Stimulated activated CD8-positive, alpha-beta memory T cell treated with anti-CD3 and anti-CD28 coated beads, Interleukin-15, amount 100 ng/mL, for 4 hours (primary cell): ENCODE data around the gene CLDN6.

ENCODE experiments used
- DNase-seq, 2 donors: peaks; one replicate each; pipeline ENCODE4 v3.0.0-alpha.2; 2020; ENCODE audit warnings: low read depth in 2 of 2

The CLDN6 gene

DNA sequence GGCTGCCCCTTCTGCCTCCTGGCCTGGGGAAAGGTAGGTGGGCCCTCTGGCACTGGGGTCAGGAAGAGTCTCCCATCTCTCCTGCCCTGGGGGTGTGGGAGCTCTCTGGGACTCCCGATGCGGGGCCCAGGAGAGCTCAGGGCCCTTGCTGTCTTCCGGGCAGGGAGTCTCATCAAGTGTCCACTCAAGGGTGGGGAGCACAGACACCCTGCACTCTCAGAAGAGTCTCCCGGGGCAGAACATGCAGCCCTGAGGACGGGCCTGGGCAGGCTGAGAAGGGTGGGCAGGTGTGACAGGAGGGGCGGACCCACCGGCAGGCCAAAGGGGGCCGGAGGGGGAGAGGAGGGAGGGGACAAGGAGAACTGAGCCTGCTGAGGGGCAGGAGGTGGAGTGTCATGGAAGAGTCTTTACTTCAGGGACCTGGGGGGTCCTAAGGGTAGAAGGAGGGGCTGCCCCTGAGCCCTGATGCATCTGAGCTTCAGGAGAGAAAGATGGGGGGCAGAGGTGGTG is 29.3 kb downstream of the CLDN6 start:
- DNase-seq: no peak

DNA sequence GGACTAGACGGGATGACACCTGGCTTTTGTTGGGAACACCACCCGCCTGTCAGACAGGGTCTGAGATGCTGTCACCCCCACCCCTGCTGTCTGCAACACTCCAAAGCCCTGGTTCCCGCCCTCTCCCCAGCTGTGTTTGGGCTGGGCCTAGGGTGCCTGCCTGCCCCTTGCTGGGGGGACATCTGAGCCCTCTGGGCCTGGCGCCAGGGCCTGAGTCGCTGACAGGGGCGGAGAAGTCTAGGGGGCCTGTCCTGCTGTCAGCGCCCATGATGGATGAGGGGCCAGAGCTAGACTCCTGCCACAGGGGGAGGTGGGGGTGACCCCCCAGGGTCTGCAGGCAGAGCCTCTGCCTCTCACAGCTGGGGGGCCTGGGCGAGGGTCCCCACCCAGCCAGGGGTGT is 30.1 kb downstream of the CLDN6 start:
- DNase-seq: no peak

DNA sequence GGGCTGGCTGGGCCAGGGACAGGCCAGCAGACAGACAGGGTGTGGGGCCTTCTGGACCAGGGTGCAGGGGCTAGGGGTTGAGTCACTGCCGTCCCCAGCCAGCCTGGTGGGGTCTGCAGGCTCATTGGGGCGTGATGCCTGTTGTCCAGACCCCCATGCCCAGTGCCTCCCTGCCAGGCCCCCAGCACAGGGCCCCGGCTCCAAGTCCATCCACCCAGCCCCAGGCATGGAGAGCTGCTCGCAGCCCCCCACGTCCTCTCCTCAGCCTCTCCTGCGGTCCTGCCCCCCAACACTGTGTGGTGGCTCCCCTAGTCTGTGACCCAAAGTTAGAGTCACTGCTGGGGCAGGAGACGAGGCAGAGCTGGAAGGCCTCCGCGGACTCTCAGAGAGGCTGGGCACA is 30.7 kb downstream of the CLDN6 start:
- no peak for DNase-seq

- no peak for DNase-seq
Measured at GRCh38 chr16:2986623-2987188, 31.3 kb downstream of the CLDN6 start.

DNA sequence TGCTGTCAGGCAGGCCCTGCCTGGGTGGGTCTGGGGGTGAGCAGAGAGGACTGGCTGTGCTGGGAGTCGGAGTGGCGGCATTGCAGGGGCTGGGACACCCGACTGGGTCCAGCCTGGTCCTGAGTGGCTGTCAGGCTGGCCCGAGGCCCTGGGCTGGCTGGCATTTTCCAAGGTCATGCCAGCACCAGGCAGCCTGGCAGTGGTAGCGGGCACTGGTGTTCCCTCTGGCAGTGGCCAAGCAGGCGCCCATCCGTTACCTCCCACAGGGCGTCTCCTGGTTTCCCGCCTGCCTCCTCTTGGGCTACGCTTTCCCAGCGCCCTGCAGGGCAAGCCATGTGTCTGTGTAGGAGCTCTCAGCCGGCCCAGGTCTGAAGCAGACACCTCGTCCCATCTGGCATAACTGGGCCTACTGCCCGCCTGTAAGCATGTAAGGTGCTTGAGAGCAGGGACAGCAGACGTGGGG is 32.1 kb downstream of the CLDN6 start:
- DNase-seq: no peak

DNA sequence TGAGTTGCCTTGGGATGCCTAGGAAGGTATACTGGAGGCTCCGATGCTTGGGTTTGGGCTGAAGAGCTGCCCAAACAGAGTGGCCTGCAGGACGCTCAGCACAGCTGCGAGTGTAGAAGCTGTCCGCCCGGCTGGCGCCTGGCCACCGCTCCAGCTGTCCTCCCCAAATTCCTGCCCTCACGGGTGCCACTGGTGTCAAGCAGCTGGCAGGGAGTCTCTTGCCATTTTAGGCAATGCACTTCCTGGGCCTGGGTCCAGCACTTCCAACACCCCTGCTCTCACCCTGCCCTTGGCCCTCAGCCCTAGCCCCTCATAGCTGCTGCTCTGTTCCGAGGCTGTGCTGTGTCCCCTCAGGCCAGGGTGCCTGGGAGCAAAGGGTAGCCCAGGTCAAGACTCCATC is 32.5 kb downstream of the CLDN6 start:
- no peak for DNase-seq

GRCh38 chr16:2983706-2984136 is 34.3 kb downstream of the CLDN6 start:
- no peak for DNase-seq

GRCh38 chr16:2982402-2982801 is 35.6 kb downstream of the CLDN6 start:
- DNase-seq: no peak

DNA sequence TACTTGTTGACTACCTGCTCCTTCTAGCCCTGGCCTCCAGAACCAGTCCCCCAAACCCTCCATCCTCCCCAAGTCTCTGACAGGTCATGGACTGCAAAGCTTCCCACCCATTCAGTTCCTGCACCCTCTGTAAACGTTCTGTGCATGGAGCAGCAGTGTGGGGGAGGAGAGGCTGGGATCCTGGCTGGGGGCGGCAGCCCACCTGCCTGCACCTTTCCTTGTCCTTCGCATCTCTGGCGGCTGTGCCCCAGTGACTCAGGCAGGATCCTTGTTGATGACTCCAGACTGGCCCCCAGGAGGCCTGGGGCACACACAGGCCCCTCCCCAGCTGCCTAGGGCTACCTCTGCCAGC is 36.1 kb downstream of the CLDN6 start:
- no peak for DNase-seq

GRCh38 chr16:2981177-2981898 is 36.6 kb downstream of the CLDN6 start:
- no peak for DNase-seq

DNA sequence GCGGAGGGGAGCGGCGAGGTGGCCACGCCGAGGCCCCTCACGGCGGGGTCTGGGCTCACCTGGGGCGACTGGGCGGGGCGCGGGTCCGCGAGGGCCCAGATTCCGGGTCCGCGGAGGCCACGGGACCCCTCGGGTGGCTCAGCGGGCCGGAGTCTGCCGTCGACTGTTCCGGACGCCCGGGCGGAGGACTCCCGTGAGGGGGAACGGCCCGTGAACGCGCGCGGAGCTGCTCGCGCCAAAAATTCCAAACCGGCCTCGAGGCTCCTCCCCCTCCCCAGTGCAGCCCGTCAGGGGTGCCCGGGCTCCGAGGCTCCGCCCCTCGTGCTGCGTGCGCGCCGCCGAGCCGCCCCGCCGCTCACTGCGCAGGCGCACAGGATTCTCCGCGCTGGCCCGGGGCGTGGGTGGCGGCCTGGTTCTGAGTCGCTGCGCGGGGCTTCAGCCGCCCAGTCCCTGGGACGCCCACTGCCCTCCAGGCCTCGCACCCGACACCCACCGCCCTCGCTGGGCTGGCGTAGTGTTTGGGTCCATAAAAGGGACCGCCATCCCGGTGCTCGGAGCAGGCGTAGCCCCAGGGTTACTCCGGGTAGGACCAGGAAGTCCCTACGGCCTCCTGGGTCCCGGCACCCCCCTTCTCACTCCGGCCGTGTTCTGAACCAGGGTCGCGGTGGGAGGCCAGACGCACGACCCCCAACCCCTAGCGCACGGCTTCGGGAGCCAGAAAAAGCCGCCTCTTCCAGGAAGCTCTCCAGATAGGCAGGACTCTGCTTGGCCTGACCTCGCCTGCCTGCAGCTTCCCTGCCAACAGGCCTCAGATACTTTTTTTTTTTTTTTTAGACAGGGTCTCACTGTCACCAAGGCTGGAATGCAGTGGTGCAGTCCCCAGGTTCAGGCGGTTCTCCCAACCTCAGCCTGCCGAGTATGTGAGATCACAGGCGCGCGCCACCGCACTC is 37.5 kb downstream of the CLDN6 start, which contains the start of gene PKMYT1:
TSS of gene PKMYT1 (minus strand) at position 220 of the 950 bp plus-strand sequence. CDS start 789 bp downstream, outside the sequence.
- DNase-seq: peak; percentile 84 to 94

DNA sequence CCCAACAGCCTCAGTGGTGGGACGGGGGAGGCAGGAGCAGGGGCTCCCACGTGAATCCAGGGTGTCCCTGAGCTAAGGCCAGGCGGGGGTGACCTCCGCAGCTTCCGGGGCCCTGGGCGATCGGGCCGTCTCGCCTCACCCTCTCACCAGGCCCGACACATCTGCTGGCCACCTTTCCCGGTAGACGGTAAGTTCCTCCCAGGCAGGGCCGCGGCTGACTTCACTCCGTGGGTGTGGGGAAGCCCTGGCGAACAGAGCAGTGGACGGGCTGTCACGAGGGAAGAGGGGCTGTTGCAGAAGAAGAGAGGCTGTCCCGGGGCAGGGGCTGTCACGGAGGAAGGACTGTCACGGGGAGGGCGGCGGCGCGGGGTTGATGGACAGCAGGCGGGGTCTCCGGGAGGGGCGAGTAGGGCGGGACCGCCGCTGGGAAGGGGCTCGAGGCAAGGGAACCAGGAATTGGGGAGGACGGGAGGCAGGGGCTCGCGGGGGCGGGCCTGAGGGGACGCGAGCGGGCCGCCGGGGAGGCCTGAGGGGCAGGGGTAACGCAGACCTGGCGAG is 38.2 kb downstream of the CLDN6 start:
- DNase-seq: no peak

- DNase-seq: no peak
Measured at GRCh38 chr16:2977440-2977839, 40.5 kb downstream of the CLDN6 start.

GRCh38 chr16:2976673-2977072 is 41.3 kb downstream of the CLDN6 start:
- DNase-seq: no peak

DNA sequence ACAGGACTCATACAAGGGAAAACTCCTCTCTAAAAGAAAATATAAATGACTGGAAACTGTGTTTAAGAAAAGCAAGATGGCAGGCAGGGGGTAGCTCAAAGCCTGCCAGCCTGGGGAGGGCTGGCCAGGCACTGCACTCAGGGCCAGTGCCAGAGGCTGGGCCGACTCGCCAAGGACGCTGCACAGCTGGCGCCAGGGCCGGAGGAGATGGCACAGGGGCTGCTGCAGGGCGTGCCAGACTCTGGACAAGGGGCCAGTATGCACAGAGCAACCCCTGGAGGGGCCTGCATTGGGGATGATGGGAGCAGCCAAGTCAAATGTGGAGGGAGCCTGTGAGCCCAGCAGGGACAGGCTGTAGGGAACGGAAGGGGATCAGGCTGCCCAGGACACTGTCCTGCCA is 41.8 kb downstream of the CLDN6 start:
- DNase-seq: no peak

GRCh38 chr16:2975161-2975795 is 42.7 kb downstream of the CLDN6 start:
- no peak for DNase-seq

GRCh38 chr16:2974319-2975056 is 43.5 kb downstream of the CLDN6 start:
- no peak for DNase-seq

GRCh38 chr16:2973605-2974318 is 44.2 kb downstream of the CLDN6 start:
- DNase-seq: no peak

DNA sequence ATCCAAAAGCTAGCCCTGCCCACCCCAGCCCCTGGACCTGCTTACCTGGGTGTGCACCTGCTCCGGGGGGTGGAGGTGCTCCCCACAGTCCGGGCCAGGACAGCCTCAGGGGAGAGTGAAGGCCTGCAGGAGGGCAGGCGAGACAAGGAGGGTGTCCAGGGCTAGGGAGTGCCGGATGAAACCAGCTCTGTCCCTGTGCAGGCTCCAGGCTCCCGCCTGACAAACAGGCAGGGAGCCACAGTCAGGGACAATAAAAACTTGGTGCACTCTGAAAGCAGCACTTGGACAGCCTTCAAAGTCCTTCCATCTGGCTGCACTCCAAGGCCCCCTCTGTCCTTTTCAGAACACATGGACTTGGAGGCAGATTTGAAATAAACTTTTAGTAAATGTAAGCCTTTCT is 44.9 kb downstream of the CLDN6 start:
- no peak for DNase-seq
